OCI-LY7 (cell line): ENCODE measurements around the gene WDR70. TPM values are rescaled to one million over a fixed set of nuclear protein-coding genes. Genes with fewer than 3 reads are reported as not detected.

ENCODE experiments used
- BruUV-seq: library from RNA; stranded (reverse); fragments of 400-500 nt; replicated peaks from 2 replicates; lab custom pipeline; 2021; lab: Mats Ljungman, UMichigan
- CTCF ChIA-PET: fragments of 300-600 bp; sonication (Branson Sonifier 250); formaldehyde crosslinking; loops from one replicate; lab custom pipeline; 2022; ENCODE audit warnings: antibody characterized with exemption; ENCODE audit not compliant: unreplicated experiment; lab: Charles Lee
- POLR2A ChIA-PET: fragments of 300-600 bp; sonication (Branson Sonifier 250); formaldehyde crosslinking; loops from one replicate; lab custom pipeline; 2022; ENCODE audit warnings: antibody characterized with exemption; lab: Charles Lee
- DNase-seq: peaks from one replicate; pipeline ENCODE4 v3.0.0-alpha.2; 2015; ENCODE audit warnings: low spot score
- H2AFZ ChIP-seq: fragments of 200-600 bp; sonication (generic), shearing (Covaris generic); 2 replicates; pipeline ENCODE4 v1.6.1; 2014; ENCODE audit warnings: mild to moderate bottlenecking, antibody characterized with exemption, low read length, moderate library complexity
- H3K27ac ChIP-seq: fragments of 200-600 bp; sonication (generic); 2 replicates; pipeline ENCODE4 v1.5.1; 2014; ENCODE audit warnings: mixed run types, low read depth, mild to moderate bottlenecking, moderate library complexity, low read length, inconsistent platforms; ENCODE audit not compliant: poor library complexity, severe bottlenecking
- H3K36me3 ChIP-seq: fragments of 200-600 bp; sonication (generic); 2 replicates; pipeline ENCODE4 v1.6.1; 2014; ENCODE audit warnings: mild to moderate bottlenecking, antibody characterized with exemption, low read length, moderate library complexity, mixed read lengths; ENCODE audit not compliant: insufficient read depth
- H3K4me1 ChIP-seq: fragments of 200-600 bp; sonication (generic); 2 replicates; pipeline ENCODE4 v1.5.1; 2014; ENCODE audit warnings: mild to moderate bottlenecking, low read length; ENCODE audit not compliant: insufficient read depth, poor library complexity, severe bottlenecking
- H3K4me2 ChIP-seq: fragments of 200-600 bp; sonication (generic); 2 replicates; pipeline ENCODE4 v1.6.1; 2014; ENCODE audit warnings: mild to moderate bottlenecking, low read length
- H3K4me3 ChIP-seq: fragments of 200-600 bp; sonication (generic); 2 replicates; pipeline ENCODE4 v1.5.1; 2014; ENCODE audit warnings: mild to moderate bottlenecking, low read depth, low read length; ENCODE audit not compliant: poor library complexity, severe bottlenecking
- H3K79me2 ChIP-seq: fragments of 200-600 bp; sonication (generic); 2 replicates; pipeline ENCODE4 v1.6.1; 2016; ENCODE audit warnings: low read depth, mild to moderate bottlenecking, low read length, moderate library complexity, mixed read lengths; ENCODE audit not compliant: insufficient read depth
- H3K9me2 ChIP-seq: fragments of 200-600 bp; sonication (generic); 2 replicates; pipeline ENCODE4 v1.6.1; 2016; ENCODE audit warnings: mild to moderate bottlenecking, low read length, mixed read lengths; ENCODE audit not compliant: insufficient read depth
- H3K9me3 ChIP-seq: fragments of 200-600 bp; sonication (generic); 2 replicates; pipeline ENCODE4 v1.6.1; 2014; ENCODE audit warnings: mild to moderate bottlenecking, mixed run types, low read length, mixed read lengths
- H4K20me1 ChIP-seq: fragments of 200-600 bp; sonication (generic); 2 replicates; pipeline ENCODE4 v1.6.1; 2014; ENCODE audit warnings: mild to moderate bottlenecking, antibody characterized with exemption, low read length, moderate library complexity, mixed read lengths; ENCODE audit not compliant: insufficient read depth
- EZH2phosphoT487 ChIP-seq: fragments of 200-600 bp; sonication (generic); IDR thresholded peaks from 2 replicates; pipeline ENCODE4 v1.6.1; 2018; ENCODE audit warnings: low read depth, borderline replicate concordance, mild to moderate bottlenecking, mixed run types, antibody characterized with exemption, low read length, moderate library complexity, mixed read lengths
- intact Hi-C: fragments of 100-400 bp; cut with micrococcal nuclease; formaldehyde crosslinking; loops from one replicate; pipeline ENCODE4 v1.10.0; 2022; ENCODE audit not compliant: unreplicated experiment
- total RNA-seq, 2 experiments: library from RNA; depleted of rRNA in 1 of 2; stranded (reverse); fragments of >200 nt in 1 of 2; shearing (Covaris generic) in 1 of 2; gene quantifications; 2 replicates each; pipeline ENCODE4 v1.2.3, GENCODE V29; 2014 to 2022
- TF ChIP-seq, protein P1 (sequence below): fragments of 200-600 bp; sonication (generic); conservative IDR thresholded peaks from 2 replicates; pipeline ENCODE4 v1.5.1; 2014; ENCODE audit warnings: mild to moderate bottlenecking, antibody characterized with exemption, low read length, moderate library complexity, mixed read lengths

WDR70 gene
- total RNA-seq, 2 experiments from 2014 or later = 26.2 to 35.4 TPM

DNA sequence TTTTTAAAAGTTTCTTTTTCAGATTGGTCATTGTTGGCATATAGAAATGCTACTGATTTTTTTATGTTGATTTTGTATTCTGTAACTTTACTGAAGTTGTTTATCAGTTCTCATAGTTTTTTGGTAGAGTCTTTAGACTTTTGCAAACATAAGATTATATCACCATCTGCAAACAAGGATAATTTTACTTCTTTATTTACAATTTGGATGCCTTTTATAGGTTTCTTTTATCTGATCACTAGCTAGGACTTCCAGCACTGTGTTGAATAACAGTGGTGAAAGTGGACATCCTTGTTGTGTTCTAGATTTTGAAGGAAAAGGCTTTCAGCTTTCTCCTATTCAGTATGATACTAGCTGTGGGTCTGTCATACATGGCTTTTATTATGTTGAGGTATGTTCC lies 170.3 kb downstream of the WDR70 start:
- Histone ChIP-seq H3K4me2 (no peak overlapping the region), H3K36me3 (no peaks in the 10 kb centered on the region), H3K9me3 (0 out of 2 replicates have a peak, but pooled peaks cover 4% of the 10 kb centered on the region), H3K27ac (no peak overlapping the region), H3K79me2 (no peaks in the 10 kb centered on the region), H4K20me1 (no peaks in the 10 kb centered on the region; the same call in 1 of the 2 replicates), H3K4me1 (no peaks in the 10 kb centered on the region), H3K4me3 (no peak overlapping the region), H3K9me2 (no peaks in the 10 kb centered on the region), H2AFZ (no peak overlapping the region)
- no peak for TF ChIP-seq EZH2phosphoT487
- TF ChIP-seq, protein P1, sequence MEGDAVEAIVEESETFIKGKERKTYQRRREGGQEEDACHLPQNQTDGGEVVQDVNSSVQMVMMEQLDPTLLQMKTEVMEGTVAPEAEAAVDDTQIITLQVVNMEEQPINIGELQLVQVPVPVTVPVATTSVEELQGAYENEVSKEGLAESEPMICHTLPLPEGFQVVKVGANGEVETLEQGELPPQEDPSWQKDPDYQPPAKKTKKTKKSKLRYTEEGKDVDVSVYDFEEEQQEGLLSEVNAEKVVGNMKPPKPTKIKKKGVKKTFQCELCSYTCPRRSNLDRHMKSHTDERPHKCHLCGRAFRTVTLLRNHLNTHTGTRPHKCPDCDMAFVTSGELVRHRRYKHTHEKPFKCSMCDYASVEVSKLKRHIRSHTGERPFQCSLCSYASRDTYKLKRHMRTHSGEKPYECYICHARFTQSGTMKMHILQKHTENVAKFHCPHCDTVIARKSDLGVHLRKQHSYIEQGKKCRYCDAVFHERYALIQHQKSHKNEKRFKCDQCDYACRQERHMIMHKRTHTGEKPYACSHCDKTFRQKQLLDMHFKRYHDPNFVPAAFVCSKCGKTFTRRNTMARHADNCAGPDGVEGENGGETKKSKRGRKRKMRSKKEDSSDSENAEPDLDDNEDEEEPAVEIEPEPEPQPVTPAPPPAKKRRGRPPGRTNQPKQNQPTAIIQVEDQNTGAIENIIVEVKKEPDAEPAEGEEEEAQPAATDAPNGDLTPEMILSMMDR = no peak
- intact Hi-C loops = no loop called here
- ChIA-PET CTCF (no interaction called here), POLR2A (no interaction called here)
- no peak for DNase-seq
- BruUV-seq = no TSS peak

DNA sequence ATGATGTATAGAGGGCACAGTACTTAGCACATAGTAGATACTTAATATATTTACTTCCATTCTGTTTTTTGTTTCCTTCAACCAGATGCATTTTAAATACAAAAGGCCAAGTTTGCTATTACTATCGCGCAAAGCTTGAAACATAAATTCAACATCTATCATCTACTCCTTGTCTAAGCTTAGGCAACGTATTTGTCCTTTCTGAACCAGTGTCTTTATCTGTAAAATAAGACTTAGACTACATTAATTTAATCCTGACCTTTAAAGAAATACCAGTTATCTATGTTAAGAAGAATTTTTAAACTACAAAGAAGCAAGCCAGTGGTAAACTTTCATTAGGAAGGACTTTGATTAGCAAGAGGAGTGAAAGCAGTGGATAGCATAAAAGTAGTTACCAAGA lies 173.0 kb downstream of the WDR70 start:
- Histone ChIP-seq H4K20me1 (no peaks in the 10 kb centered on the region; the same call in 1 of the 2 replicates), H3K4me2 (no peak overlapping the region), H2AFZ (no peak overlapping the region), H3K9me3 (0 out of 2 replicates have a peak, but pooled peaks cover 4% of the 10 kb centered on the region), H3K79me2 (no peaks in the 10 kb centered on the region), H3K36me3 (no peaks in the 10 kb centered on the region), H3K4me1 (no peaks in the 10 kb centered on the region), H3K27ac (no peak overlapping the region), H3K4me3 (no peak overlapping the region), H3K9me2 (no peaks in the 10 kb centered on the region)
- TF ChIP-seq EZH2phosphoT487 = no peak
- TF ChIP-seq, protein P1 = no peak
- no TSS peak for BruUV-seq
- intact Hi-C loops = no loop called here
- ChIA-PET POLR2A (no interaction called here), CTCF (no interaction called here)
- DNase-seq = no peak

DNA sequence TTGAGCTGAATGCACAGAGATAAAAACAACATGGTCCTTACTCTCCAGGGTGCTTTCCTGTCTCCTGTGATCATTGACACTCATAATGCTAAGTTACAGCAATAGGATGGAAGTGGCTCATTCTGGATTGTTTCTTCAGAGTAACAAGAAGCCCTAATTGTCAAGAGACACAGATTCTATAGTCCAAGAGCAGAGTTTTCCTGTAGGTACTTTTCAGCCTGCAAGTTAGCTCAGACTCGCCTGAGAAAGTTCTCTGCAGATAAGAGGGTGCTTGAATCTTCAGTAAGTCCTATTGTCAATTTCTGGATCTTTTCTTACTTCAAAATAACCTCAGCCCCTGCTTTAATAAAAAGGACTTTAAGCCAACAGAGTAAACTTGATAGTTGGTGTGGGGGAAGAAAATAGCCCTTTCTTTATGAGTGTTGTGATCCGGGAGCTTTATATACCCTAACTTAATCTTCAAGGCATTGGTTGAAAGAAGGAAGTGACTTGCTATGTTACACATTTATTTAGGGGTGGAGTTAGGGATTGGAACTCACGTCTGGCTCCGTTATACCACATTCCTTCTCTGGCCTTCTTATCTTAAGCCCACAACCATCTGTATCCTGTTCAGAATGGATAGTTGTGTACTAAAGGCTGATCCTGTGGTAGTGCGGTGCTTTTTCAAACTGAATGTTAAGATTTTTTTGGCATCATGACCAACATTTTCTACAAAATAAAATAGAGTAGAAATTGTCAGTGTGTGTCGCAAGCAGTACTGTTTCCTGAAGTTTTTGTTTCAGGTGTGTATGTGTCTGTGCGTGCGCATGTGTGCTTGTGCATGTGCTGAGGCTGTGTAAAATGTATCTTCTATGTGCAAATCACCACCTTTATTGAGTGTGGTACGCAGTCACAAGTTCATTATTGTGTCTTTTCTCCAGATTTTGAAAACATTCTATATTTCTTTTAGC lies 173.9 kb downstream of the WDR70 start:
- BruUV-seq = no TSS peak
- CTCF ChIA-PET = no interaction called here

More for the DNA sequence above, 173.9 kb downstream of the WDR70 start:
- Histone ChIP-seq H4K20me1 (no peaks in the 10 kb centered on the region; the same call in 1 of the 2 replicates), H3K79me2 (no peaks in the 10 kb centered on the region), H2AFZ (no peak overlapping the region), H3K4me2 (no peak overlapping the region), H3K4me1 (no peaks in the 10 kb centered on the region), H3K36me3 (no peaks in the 10 kb centered on the region), H3K9me3 (0 out of 2 replicates have a peak, but pooled peaks cover 4% of the 10 kb centered on the region), H3K4me3 (no peak overlapping the region), H3K9me2 (no peaks in the 10 kb centered on the region), H3K27ac (no peak overlapping the region)
- DNase-seq = no peak
- no peak for TF ChIP-seq EZH2phosphoT487
- POLR2A ChIA-PET = no interaction called here
- intact Hi-C loops = no loop called here
